Measurements from ENCODE around the gene MIA2. TPM values are rescaled to one million over a fixed set of nuclear protein-coding genes. Genes with fewer than 3 reads are reported as not detected.

The MIA2 gene
- total RNA-seq, 1 experiment from 2014 or later, result 15.0 TPM

GRCh38 chr14:39230416-39231035 is 3.2 kb upstream of the MIA2 start:
- Histone ChIP-seq H2BK12ac (ENCODE audit: insufficient read length, low read depth, low read length) (no peak overlapping the region), H3T11ph (ENCODE audit: low read length) (no peak overlapping the region), H3K23ac (ENCODE audit: insufficient read length, low read depth, low read length) (no peak overlapping the region), H3K4me1 (ENCODE audit: insufficient read depth, low read length) (no peaks in the 10 kb centered on the region), H3K79me1 (ENCODE audit: insufficient read depth, low read depth, low read length, poor library complexity, severe bottlenecking) (no peaks in the 10 kb centered on the region), H2BK20ac (ENCODE audit: low read depth, low read length, poor library complexity, severe bottlenecking) (no peak overlapping the region), H3K27me3 (ENCODE audit: insufficient read depth, low read length) (no peaks in the 10 kb centered on the region), H3K23me2 (ENCODE audit: insufficient read length, low read depth, low read length, poor library complexity, severe bottlenecking) (no peaks in the 10 kb centered on the region), H3K14ac (ENCODE audit: insufficient read depth, low read length) (no peak overlapping the region), H4K5ac (ENCODE audit: insufficient read length, low read depth, low read length) (no peak overlapping the region), H3K4me2 (ENCODE audit: insufficient read depth, insufficient read length, low read length) (no peak overlapping the region), H3K4ac (ENCODE audit: low read depth, low read length) (no peak overlapping the region), H3K56ac (ENCODE audit: insufficient read length, low read depth, low read length) (no peak overlapping the region), H2AFZ (ENCODE audit: low read length) (no peak overlapping the region), H4K91ac (ENCODE audit: insufficient read length, low read depth, low read length) (no peak overlapping the region), H4K8ac (replicated peaks; ENCODE audit: insufficient read length, low read depth, low read length) (no peak overlapping the region), H3K27ac (ENCODE audit: insufficient read length, low read depth, low read length) (no peak overlapping the region), H2BK15ac (ENCODE audit: low read depth, low read length) (no peak overlapping the region), H3K18ac (ENCODE audit: insufficient read length, low read depth, low read length) (no peak overlapping the region), H3K79me2 (ENCODE audit: insufficient read depth, low read length) (no peaks in the 10 kb centered on the region), H4K20me1 (ENCODE audit: control insufficient read depth, insufficient read depth, insufficient read length) (no peaks in the 10 kb centered on the region), H2BK120ac (ENCODE audit: low read depth, low read length, poor library complexity, severe bottlenecking) (no peak overlapping the region), H3K9me3 (ENCODE audit: control insufficient read depth, low read depth, low read length) (no peaks in the 10 kb centered on the region), H2AK5ac (ENCODE audit: insufficient read length, low read length) (no peak overlapping the region), H2BK5ac (ENCODE audit: insufficient read length, low read length) (no peak overlapping the region), H3K9ac (ENCODE audit: extremely low read depth, insufficient read length, low read length) (no peak overlapping the region)
- H3K27ac Mint-ChIP-seq, result no peak overlapping the region
- H3K27me3 Mint-ChIP-seq (ENCODE audit: low read depth), result no peaks in the 10 kb centered on the region
- WGBS (ENCODE audit: extremely low coverage, insufficient read length, low lambda C conversion rate), result no CpG with 5 or more reads among the region's 5 CpGs
- no peak for TF ChIP-seq CTCF (conservative IDR thresholded peaks at IDR 0.05)
- no peaks in the 10 kb centered on the region for H3K9me3 Mint-ChIP-seq
- H3K4me3 Mint-ChIP-seq, result no peak overlapping the region
- peaks cover 3% of the 10 kb centered on the region in 2 experiments; a peak in 1 of 4 replicates for H3K4me1 Mint-ChIP-seq
- no peaks in the 10 kb centered on the region for H3K36me3 Mint-ChIP-seq (ENCODE audit: insufficient read depth in 1 of 3, low read depth in 3 of 3)
- DNase-seq, result no peak
